Progenitor cell of endocrine pancreas (in vitro differentiated cells): Measurements from ENCODE around the gene CPT1C. TPM values are rescaled to one million over a fixed set of nuclear protein-coding genes. Genes with fewer than 3 reads are reported as not detected.

Experiments
- DNase-seq: peaks from one replicate; pipeline ENCODE4 v3.0.0; 2021; ENCODE audit warnings: low spot score; ENCODE audit not compliant: unreplicated experiment
- H3K27ac Mint-ChIP-seq: 2 replicates; pipeline ENCODE4 v1.8.0; 2021; ENCODE audit warnings: mild to moderate bottlenecking, moderate library complexity, mixed read lengths
- H3K27me3 Mint-ChIP-seq: 2 replicates; pipeline ENCODE4 v1.8.0; 2021; ENCODE audit warnings: mixed read lengths
- H3K36me3 Mint-ChIP-seq: 2 replicates; pipeline ENCODE4 v1.8.0; 2022; ENCODE audit warnings: mixed read lengths; ENCODE audit not compliant: insufficient read depth
- H3K4me1 Mint-ChIP-seq: 2 replicates; pipeline ENCODE4 v1.8.0; 2021; ENCODE audit warnings: low read depth, mixed read lengths
- H3K4me3 Mint-ChIP-seq: 2 replicates; pipeline ENCODE4 v1.8.0; 2021; ENCODE audit warnings: low read depth, mild to moderate bottlenecking, moderate library complexity, mixed read lengths
- H3K9me3 Mint-ChIP-seq: 2 replicates; pipeline ENCODE4 v1.8.0; 2021; ENCODE audit warnings: low read depth, mixed read lengths
- CTCF ChIP-seq: fragments of 200-600 bp; sonication (generic); IDR thresholded peaks from one replicate; pipeline ENCODE4 v1.5.0; 2021; ENCODE audit warnings: antibody characterized with exemption, mild to moderate bottlenecking; ENCODE audit not compliant: unreplicated experiment
- total RNA-seq: library from RNA; stranded (reverse); gene quantifications from 2 replicates; pipeline ENCODE4 v1.2.1, GENCODE V29; 2021

Gene CPT1C
- total RNA-seq, 1 donor from 2014 or later = 49.9 TPM

GRCh38 chr19:49689133-49690078 lies 1.5 kb upstream of the CPT1C start, which contains the start of gene ADM5:
ADM5 (plus strand) TSS chr19:49689594; CDS start chr19:49689838, 244 bp downstream.
- Mint-ChIP-seq H3K27me3 (no peaks in the 10 kb centered on the region), H3K4me3 (peak within 1 kb of the TSS; percentile 80), H3K4me1 (peaks cover 11% of the 10 kb centered on the region), H3K9me3 (no peaks in the 10 kb centered on the region), H3K27ac (peak within 1 kb of the TSS; percentile 90), H3K36me3 (peaks cover 10% of the 10 kb centered on the region)
- peak; percentile 66 for TF ChIP-seq CTCF
- DNase-seq = peak; percentile 60

- DNase-seq = no peak
- no peak for TF ChIP-seq CTCF
- H3K9me3 Mint-ChIP-seq = no peaks in the 10 kb centered on the region
- H3K27me3 Mint-ChIP-seq = no peaks in the 10 kb centered on the region
- peak overlapping the region; percentile 90 for H3K27ac Mint-ChIP-seq
- peaks cover 11% of the 10 kb centered on the region for H3K4me1 Mint-ChIP-seq
- H3K4me3 Mint-ChIP-seq = peak overlapping the region; percentile 80
- H3K36me3 Mint-ChIP-seq = peaks cover 10% of the 10 kb centered on the region
These were observed 749 bp upstream of the CPT1C start for GRCh38 chr19:49690079-49690655.

- Mint-ChIP-seq H3K36me3 (peaks cover 5% of the 10 kb centered on the region), H3K4me1 (peaks cover 11% of the 10 kb centered on the region), H3K27me3 (no peaks in the 10 kb centered on the region), H3K4me3 (peak overlapping the region; percentile 80), H3K27ac (peak overlapping the region; percentile 90), H3K9me3 (no peaks in the 10 kb centered on the region)
- DNase-seq = peak; percentile 41
- TF ChIP-seq CTCF = no peak
These were observed 579 bp downstream of the CPT1C start for GRCh38 chr19:49691243-49692146.

GRCh38 chr19:49692147-49692506 lies 1.2 kb downstream of the CPT1C start:
- no peaks in the 10 kb centered on the region for H3K9me3 Mint-ChIP-seq
- no peak for TF ChIP-seq CTCF
- peak overlapping the region; percentile 49 for H3K4me3 Mint-ChIP-seq
- no peaks in the 10 kb centered on the region for H3K27me3 Mint-ChIP-seq
- H3K27ac Mint-ChIP-seq = no peak overlapping the region
- peaks cover 5% of the 10 kb centered on the region for H3K36me3 Mint-ChIP-seq
- DNase-seq = no peak
- H3K4me1 Mint-ChIP-seq = peaks cover 11% of the 10 kb centered on the region

GRCh38 chr19:49696115-49696514 lies 5.2 kb downstream of the CPT1C start:
- Mint-ChIP-seq H3K9me3 (no peaks in the 10 kb centered on the region), H3K27ac (no peak overlapping the region), H3K36me3 (peaks cover 8% of the 10 kb centered on the region), H3K4me1 (peaks cover 1% of the 10 kb centered on the region), H3K4me3 (no peak overlapping the region), H3K27me3 (no peaks in the 10 kb centered on the region)
- no peak for TF ChIP-seq CTCF
- no peak for DNase-seq
